GM18499 (cell line): ENCODE data around the gene LRIG1.

Experiments
- ATAC-seq: cut with Tn5 transposase; IDR thresholded peaks from one replicate; pipeline ENCODE4 v1.9.1; 2021; ENCODE audit warnings: moderate number of reproducible peaks; ENCODE audit not compliant: insufficient read depth, unreplicated experiment

The LRIG1 gene

GRCh38 chr3:66371432-66371831 lies 129.4 kb downstream of the LRIG1 start:
- ATAC-seq = no peak

DNA sequence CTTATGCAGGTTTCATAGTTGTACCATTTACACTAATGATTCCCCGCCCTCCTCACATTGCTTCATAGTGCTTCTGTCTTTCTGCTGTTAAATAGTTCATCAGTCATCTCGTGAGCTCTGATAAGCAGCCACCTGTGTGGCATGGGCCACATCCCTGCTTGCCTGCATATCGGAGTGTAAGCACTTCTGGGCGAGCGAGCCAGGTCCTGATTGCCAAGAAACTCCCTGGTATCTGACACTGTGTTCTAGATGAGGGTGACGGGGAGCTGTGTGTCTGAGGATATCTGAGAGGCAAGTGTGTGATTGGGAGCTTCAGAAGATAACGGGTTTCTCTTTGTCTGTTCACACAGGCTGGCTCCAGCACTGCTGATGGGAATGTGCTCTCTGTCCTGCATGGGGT lies 130.6 kb downstream of the LRIG1 start:
- ATAC-seq = no peak

DNA sequence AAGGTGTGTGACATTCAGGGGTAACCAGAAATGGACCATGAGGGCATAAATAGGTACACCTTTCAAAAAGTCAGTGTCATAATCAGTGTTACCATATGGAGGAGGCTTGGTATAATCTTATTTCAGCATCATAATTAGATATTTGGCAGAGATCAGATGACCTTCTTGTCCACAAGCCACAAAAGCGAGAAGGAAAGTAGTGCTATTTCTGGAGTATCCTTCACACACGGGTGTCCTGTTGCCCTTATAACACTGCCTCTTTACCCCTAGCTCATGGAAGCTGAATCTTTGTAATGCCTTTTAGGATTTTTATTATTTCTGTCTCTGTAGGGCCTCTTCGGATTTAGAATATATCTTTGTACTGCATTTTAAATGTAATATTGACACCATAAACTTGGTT lies 132.8 kb downstream of the LRIG1 start:
- ATAC-seq = no peak

- no peak for ATAC-seq
Observed at GRCh38 chr3:66366747-66367146, 134.1 kb downstream of the LRIG1 start.

DNA sequence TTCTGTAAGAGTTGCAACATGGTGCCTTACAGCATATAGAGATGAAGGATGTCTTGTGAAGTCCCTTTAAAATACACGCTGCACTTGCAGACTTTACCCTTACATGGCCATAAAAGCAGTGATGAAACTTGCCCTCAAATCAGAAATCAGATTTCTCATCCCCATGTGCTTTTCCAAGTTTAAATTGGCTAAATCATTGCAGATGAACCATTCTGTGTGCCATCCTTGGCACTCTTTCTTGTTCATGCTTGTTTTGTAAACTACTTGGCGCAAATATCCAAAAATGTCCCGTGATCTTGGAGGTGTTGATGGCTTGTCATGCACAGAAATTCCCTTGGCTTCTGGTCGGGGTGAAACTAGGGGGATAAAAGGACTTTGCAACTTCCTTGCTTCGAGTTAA lies 135.7 kb downstream of the LRIG1 start:
- ATAC-seq = no peak

DNA sequence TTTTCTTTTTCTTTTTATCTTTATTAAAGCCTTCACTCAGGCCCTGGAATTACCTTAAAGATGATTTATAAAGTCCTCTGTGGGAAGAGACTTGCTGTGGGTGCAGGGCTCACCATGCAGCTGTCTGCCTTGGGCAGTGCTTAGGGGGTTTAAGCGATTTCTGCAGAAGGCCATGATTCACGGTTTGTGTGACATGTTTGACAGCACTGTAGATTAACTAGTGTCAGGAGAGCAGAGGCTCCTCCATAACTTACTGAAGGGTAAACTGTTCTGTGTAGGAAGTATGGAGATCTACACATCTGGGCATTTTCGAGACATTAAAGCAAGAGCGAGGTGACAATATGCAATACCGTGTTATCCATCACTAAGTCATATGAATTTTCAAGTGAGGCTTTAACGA lies 137.7 kb downstream of the LRIG1 start:
- ATAC-seq = no peak

DNA sequence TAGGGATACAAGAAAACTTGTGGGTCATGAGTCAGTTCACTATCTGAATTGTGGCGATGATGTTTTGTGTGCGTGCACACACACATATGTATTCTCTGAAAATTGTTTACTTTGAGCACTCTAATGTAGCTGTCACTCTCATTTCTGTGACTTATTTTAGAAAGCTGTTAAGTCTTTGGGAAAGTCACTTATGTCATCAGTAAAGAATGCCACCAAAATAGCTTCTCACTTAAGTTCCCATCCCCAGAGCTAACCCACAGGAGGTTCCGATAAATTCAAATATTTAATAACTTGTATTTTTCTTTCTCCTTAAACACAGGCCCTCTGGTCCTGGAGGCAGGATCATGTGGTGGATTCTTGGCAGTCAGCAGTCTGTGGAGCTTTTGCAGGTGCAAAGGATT lies 138.3 kb downstream of the LRIG1 start:
- no peak for ATAC-seq

GRCh38 chr3:66361356-66361755 lies 139.5 kb downstream of the LRIG1 start:
- ATAC-seq = no peak

GRCh38 chr3:66355997-66356396 lies 144.8 kb downstream of the LRIG1 start:
- ATAC-seq = no peak

DNA sequence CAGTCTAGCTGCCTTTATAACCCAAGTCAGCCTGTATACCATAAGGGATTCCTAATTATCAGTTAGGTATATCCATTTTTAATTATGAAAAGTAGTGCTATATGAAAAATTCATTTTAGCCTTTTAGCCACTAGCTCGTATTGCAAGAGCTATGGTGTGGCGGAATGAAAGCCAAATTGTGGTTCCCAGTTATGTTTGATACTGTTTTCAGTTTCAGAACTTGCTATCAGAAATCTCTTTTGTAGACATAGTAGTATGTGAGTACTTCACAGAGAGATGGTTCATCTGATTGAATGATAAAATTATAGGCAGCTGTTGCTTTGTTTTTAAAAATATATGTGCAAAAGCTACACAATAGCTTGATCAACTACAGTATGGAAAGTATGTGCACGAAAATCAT lies 145.4 kb downstream of the LRIG1 start:
- ATAC-seq = no peak

- no peak for ATAC-seq
Observed at GRCh38 chr3:66354001-66354400, 146.8 kb downstream of the LRIG1 start.

GRCh38 chr3:66353530-66353929 lies 147.3 kb downstream of the LRIG1 start:
- no peak for ATAC-seq

GRCh38 chr3:66353039-66353438 lies 147.8 kb downstream of the LRIG1 start:
- no peak for ATAC-seq

DNA sequence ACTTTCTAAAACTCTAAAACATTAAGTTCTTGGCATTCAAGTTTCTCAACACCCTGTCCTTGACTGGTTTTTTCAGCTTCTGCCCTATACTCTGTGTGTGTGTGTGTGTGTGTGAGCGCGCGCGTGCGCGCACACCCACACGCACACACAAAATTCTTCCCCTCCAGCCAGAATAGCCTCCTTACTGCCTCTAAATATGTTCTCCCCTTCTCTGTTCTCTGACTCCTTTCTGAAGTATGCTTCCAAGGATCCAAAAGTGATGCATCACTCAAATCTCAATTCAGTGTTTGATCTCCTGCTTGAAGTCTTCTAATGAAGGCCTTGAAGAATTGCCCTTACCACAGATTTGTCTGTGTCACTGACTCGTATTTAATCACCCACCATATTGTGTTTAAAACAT lies 150.2 kb downstream of the LRIG1 start:
- ATAC-seq = no peak

- no peak for ATAC-seq
Observed at GRCh38 chr3:66348704-66349103, 152.1 kb downstream of the LRIG1 start.

- ATAC-seq = no peak
Observed at GRCh38 chr3:66344848-66345578, 155.8 kb downstream of the LRIG1 start.

DNA sequence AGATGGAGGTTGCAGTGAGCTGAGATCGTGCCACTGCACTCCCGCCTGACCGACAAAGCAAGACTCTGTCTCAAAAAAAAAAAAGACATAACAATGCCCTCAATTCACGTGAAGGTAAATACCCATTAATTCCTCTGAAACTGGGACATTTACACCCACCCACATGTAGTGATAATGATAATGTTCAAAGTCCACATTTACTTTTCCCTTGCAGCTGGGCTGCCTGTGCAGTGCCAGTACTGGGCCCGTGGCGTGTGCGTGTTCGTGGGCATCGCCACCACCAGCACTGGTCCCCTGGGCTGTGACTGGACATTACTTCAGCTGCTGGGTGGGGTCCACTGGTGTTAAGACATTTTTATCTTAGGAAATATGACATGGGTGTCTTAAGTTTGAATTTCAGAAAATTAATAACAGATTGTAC lies 156.4 kb downstream of the LRIG1 start:
- ATAC-seq = no peak

- ATAC-seq = no peak
Observed at GRCh38 chr3:66342717-66343356, 158.0 kb downstream of the LRIG1 start.

GRCh38 chr3:66338927-66339326 lies 161.9 kb downstream of the LRIG1 start:
- ATAC-seq = no peak

GRCh38 chr3:66336333-66336766 lies 164.5 kb downstream of the LRIG1 start:
- no peak for ATAC-seq

DNA sequence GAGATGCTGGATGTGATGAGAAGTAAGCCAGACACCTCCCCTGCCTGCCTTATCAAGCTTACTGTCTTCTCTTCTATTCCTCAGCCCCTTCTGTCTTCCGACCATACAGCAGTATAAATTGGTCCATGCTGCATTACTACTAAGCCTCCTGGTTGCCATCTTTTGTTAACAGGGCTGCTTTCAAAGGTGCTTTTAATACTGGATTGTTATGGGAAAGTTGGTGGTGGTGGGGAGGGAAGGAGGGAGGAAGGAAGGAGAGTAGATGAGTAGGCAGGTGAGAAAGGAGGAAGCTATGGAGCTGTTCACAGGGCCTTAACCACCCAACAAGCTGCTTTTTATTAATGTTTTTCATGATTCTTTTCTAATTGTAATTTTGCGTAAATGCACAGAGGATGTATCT lies 165.2 kb downstream of the LRIG1 start:
- ATAC-seq = no peak
